Neural cell (in vitro differentiated cells): Measurements from ENCODE around the gene CHD6.

Source experiments
- POLR2AphosphoS5 ChIP-seq: IDR thresholded peaks from 2 replicates; pipeline ENCODE4 v1.6.1; 2012
- REST ChIP-seq: IDR thresholded peaks from 2 replicates; pipeline ENCODE4 v1.6.1; 2012; ENCODE audit warnings: borderline replicate concordance
- TF ChIP-seq, protein P1 (sequence below): fragments of 450-650 bp; IDR thresholded peaks from 2 replicates; pipeline ENCODE4 v1.5.1; 2014; ENCODE audit warnings: antibody characterized with exemption, mild to moderate bottlenecking, moderate library complexity; ENCODE audit not compliant: poor library complexity, severe bottlenecking

DNA sequence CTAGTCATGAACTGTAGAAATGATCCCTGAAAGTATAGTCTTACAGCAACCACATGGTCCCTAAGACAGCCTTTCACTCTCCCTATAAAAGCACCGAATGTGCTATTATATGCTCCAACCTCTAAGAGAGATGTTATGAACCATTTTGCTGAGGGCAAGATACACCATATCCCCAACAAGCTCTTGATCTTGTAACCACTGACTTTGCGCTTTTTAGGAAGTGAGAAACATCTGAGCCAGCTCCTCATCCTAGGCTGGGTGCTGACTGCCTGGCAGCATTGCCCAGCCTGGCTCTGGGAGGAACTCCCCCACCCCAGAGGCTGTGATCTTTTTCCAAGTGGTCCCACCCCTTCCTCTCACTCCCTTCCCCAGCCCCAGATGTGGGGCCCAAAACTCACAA lies 248.5 kb downstream of the CHD6 start:
- TF ChIP-seq, protein P1, sequence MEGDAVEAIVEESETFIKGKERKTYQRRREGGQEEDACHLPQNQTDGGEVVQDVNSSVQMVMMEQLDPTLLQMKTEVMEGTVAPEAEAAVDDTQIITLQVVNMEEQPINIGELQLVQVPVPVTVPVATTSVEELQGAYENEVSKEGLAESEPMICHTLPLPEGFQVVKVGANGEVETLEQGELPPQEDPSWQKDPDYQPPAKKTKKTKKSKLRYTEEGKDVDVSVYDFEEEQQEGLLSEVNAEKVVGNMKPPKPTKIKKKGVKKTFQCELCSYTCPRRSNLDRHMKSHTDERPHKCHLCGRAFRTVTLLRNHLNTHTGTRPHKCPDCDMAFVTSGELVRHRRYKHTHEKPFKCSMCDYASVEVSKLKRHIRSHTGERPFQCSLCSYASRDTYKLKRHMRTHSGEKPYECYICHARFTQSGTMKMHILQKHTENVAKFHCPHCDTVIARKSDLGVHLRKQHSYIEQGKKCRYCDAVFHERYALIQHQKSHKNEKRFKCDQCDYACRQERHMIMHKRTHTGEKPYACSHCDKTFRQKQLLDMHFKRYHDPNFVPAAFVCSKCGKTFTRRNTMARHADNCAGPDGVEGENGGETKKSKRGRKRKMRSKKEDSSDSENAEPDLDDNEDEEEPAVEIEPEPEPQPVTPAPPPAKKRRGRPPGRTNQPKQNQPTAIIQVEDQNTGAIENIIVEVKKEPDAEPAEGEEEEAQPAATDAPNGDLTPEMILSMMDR = no peak
- TF ChIP-seq POLR2AphosphoS5 (no peak), REST (no peak)
